GM23248 (cell line): ENCODE results near the gene RIPPLY2. TPM values are rescaled to one million over a fixed set of nuclear protein-coding genes. Genes with fewer than 3 reads are reported as not detected.

ENCODE experiments used
- DNase-seq: peaks from one replicate; pipeline ENCODE4 v3.0.0-alpha.2; 2015
- H2AFZ ChIP-seq: fragments of 200-600 bp; sonication (generic); 2 replicates; pipeline ENCODE4 v1.6.1; 2016; ENCODE audit warnings: antibody characterized with exemption
- H3F3A ChIP-seq: fragments of 200-600 bp; sonication (generic); 2 replicates; pipeline ENCODE4 v1.6.1; 2016; ENCODE audit warnings: mild to moderate bottlenecking, antibody characterized with exemption, mixed run types; ENCODE audit not compliant: insufficient read depth
- H3K27ac ChIP-seq: fragments of 200-600 bp; sonication (generic); 2 replicates; pipeline ENCODE4 v1.5.1; 2016; ENCODE audit warnings: mild to moderate bottlenecking
- H3K27me3 ChIP-seq: fragments of 200-600 bp; sonication (generic); replicated peaks from 2 replicates; pipeline ENCODE4 v1.6.1; 2016; ENCODE audit warnings: mild to moderate bottlenecking; ENCODE audit not compliant: insufficient read depth
- H3K36me3 ChIP-seq: fragments of 200-600 bp; sonication (generic); 2 replicates; pipeline ENCODE4 v1.6.1; 2016; ENCODE audit warnings: low read depth, mild to moderate bottlenecking
- H3K4me1 ChIP-seq: fragments of 200-600 bp; sonication (generic); 2 replicates; pipeline ENCODE4 v1.6.1; 2016; ENCODE audit warnings: mild to moderate bottlenecking; ENCODE audit not compliant: insufficient read depth
- H3K4me2 ChIP-seq: fragments of 200-600 bp; sonication (generic); one replicate; pipeline ENCODE4 v1.6.1; 2016; ENCODE audit warnings: mild to moderate bottlenecking; ENCODE audit not compliant: unreplicated experiment
- H3K4me3 ChIP-seq: fragments of 200-600 bp; sonication (generic); 2 replicates; pipeline ENCODE4 v1.5.1; 2016; ENCODE audit warnings: mild to moderate bottlenecking
- H3K79me2 ChIP-seq: fragments of 200-600 bp; sonication (generic); 2 replicates; pipeline ENCODE4 v1.6.1; 2016; ENCODE audit warnings: mild to moderate bottlenecking; ENCODE audit not compliant: insufficient read depth
- H3K9ac ChIP-seq: fragments of 200-600 bp; sonication (generic); 2 replicates; pipeline ENCODE4 v1.6.1; 2016; ENCODE audit warnings: mild to moderate bottlenecking
- H3K9me2 ChIP-seq: fragments of 200-600 bp; sonication (generic); 2 replicates; pipeline ENCODE4 v1.6.1; 2016; ENCODE audit warnings: mixed run types, mild to moderate bottlenecking, moderate library complexity; ENCODE audit not compliant: insufficient read depth
- H3K9me3 ChIP-seq: fragments of 200-600 bp; sonication (generic); one replicate; pipeline ENCODE4 v1.6.1; 2017; ENCODE audit warnings: low read depth
- H4K20me1 ChIP-seq: fragments of 200-600 bp; sonication (generic); 2 replicates; pipeline ENCODE4 v1.6.0; 2016; ENCODE audit not compliant: insufficient read depth
- EZH2 ChIP-seq: fragments of 200-600 bp; sonication (generic); IDR thresholded peaks from 2 replicates; pipeline ENCODE4 v1.6.1; 2018; ENCODE audit warnings: antibody characterized with exemption, mild to moderate bottlenecking; ENCODE audit not compliant: insufficient read depth, poor library complexity, severe bottlenecking
- EZH2phosphoT487 ChIP-seq: fragments of 200-600 bp; sonication (generic); IDR thresholded peaks from 2 replicates; pipeline ENCODE4 v1.6.1; 2018; ENCODE audit warnings: antibody characterized with exemption, moderate library complexity, mild to moderate bottlenecking, low read depth; ENCODE audit not compliant: insufficient read depth
- WGBS, 2 experiments: methylation state at CpG; one replicate each; pipeline ENCODE4 v1.1.6; 2015 to 2017; ENCODE audit warnings: low lambda C conversion rate in 2 of 2, low coverage in 1 of 2; ENCODE audit errors: missing lambda C conversion rate in 2 of 2; 5-methylcytosine and 5-hydroxymethylcytosine counted together
- in situ Hi-C: fragments of 300-500 bp; cut with MboI; formaldehyde crosslinking; loops from 2 replicates; pipeline ENCODE4 v1.15.0; 2020
- polyA plus RNA-seq: library from polyadenylated mRNA; unstranded; fragments of >200 nt; fragmentation: Nextera tagmentation; extraction: Ambion mirVana; gene quantifications from 2 replicates; pipeline ENCODE4 v1.2.1, GENCODE V29; 2016
- total RNA-seq: library from RNA; depleted of rRNA; stranded (reverse); fragments of >200 nt; shearing (Covaris generic); gene quantifications from 2 replicates; pipeline ENCODE4 v1.2.3, GENCODE V29; 2014

The RIPPLY2 gene
- total and polyA plus RNA-seq, 2 experiments from 2014 or later = not detected

- Histone ChIP-seq H3K27me3 (no peaks in the 10 kb centered on the region), H3K4me2 (no peak overlapping the region), H3K4me1 (peaks cover 20% of the 10 kb centered on the region), H3K27ac (no peak overlapping the region), H2AFZ (no peak overlapping the region), H3K9me2 (no peaks in the 10 kb centered on the region), H3K79me2 (peaks cover 21% of the 10 kb centered on the region; the same call in 1 of the 2 replicates), H3K9ac (no peak overlapping the region), H3F3A (peaks cover 29% of the 10 kb centered on the region), H3K9me3 (no peaks in the 10 kb centered on the region), H4K20me1 (no peaks in the 10 kb centered on the region), H3K36me3 (no peaks in the 10 kb centered on the region), H3K4me3 (no peak overlapping the region)
- in situ Hi-C loops = loop anchor here (10.0 kb wide), 1 partner anchor 334 kb away; no protein-coding TSS in a partner anchor
- TF ChIP-seq EZH2 = no peak
- no peak for DNase-seq
- 79 to 93% methylated on average over 1 to 4 of the region's 4 CpGs for WGBS, 2 experiments
Observed at GRCh38 chr6:83870649-83871048, 17.5 kb downstream of the RIPPLY2 start.

- H3K79me2 ChIP-seq = peaks cover 26% of the 10 kb centered on the region; the same call in 1 of the 2 replicates
- H3K36me3 ChIP-seq = no peaks in the 10 kb centered on the region
- TF ChIP-seq EZH2 = no peak
- no peaks in the 10 kb centered on the region for H3K9me2 ChIP-seq
- no peak overlapping the region for H3K4me3 ChIP-seq
- peaks cover 18% of the 10 kb centered on the region for H3F3A ChIP-seq
- in situ Hi-C loops = loop anchor here (10.0 kb wide), 1 partner anchor 332 kb away; no protein-coding TSS in a partner anchor
- no peaks in the 10 kb centered on the region for H3K9me3 ChIP-seq
- H3K27ac ChIP-seq = no peak overlapping the region
- no peak overlapping the region for H3K4me2 ChIP-seq
- peaks cover 19% of the 10 kb centered on the region for H3K4me1 ChIP-seq
- no peaks in the 10 kb centered on the region for H4K20me1 ChIP-seq
- no peak for DNase-seq
- H3K27me3 ChIP-seq = no peaks in the 10 kb centered on the region
- H2AFZ ChIP-seq = no peak overlapping the region
- H3K9ac ChIP-seq = no peak overlapping the region
- WGBS, 2 experiments = 94 to 100% methylated on average over 3 of the region's 3 CpGs
Observed at GRCh38 chr6:83872386-83873118, 19.4 kb downstream of the RIPPLY2 start.

GRCh38 chr6:83873869-83874268, 20.7 kb downstream of the RIPPLY2 start:
- H3K4me3 ChIP-seq = no peak overlapping the region
- TF ChIP-seq EZH2 = no peak
- TF ChIP-seq EZH2phosphoT487 = no peak
- peaks cover 4% of the 10 kb centered on the region; the same call in 1 of the 2 replicates for H4K20me1 ChIP-seq
- H3F3A ChIP-seq = peaks cover 6% of the 10 kb centered on the region
- in situ Hi-C loops = loop anchor here (10.0 kb wide), 1 partner anchor 331 kb away; no protein-coding TSS in a partner anchor
- no peak for DNase-seq
- no peak overlapping the region for H3K9ac ChIP-seq
- no peaks in the 10 kb centered on the region for H3K27me3 ChIP-seq
- H3K27ac ChIP-seq = no peak overlapping the region
- H3K79me2 ChIP-seq = peaks cover 27% of the 10 kb centered on the region; the same call in 1 of the 2 replicates
- H3K4me2 ChIP-seq = no peak overlapping the region
- H3K36me3 ChIP-seq = no peaks in the 10 kb centered on the region
- no peaks in the 10 kb centered on the region for H3K9me3 ChIP-seq
- H2AFZ ChIP-seq = no peak overlapping the region
- H3K9me2 ChIP-seq = no peaks in the 10 kb centered on the region
- peaks cover 7% of the 10 kb centered on the region for H3K4me1 ChIP-seq

- TF ChIP-seq EZH2phosphoT487 (no peak), EZH2 (no peak)
- H3K9ac ChIP-seq = no peak overlapping the region
- H3K27me3 ChIP-seq = no peaks in the 10 kb centered on the region
- 97 to 98% methylated on average over 6 of the region's 6 CpGs for WGBS, 2 experiments
- in situ Hi-C loops = loop anchor here (10.0 to 25.0 kb wide), 4 partner anchors 329 to 1461 kb away; partner anchors contain the start of gene TBX18
- H3K27ac ChIP-seq = no peak overlapping the region
- H3F3A ChIP-seq = no peaks in the 10 kb centered on the region
- peaks cover 4% of the 10 kb centered on the region; the same call in 1 of the 2 replicates for H3K4me1 ChIP-seq
- no peaks in the 10 kb centered on the region for H3K9me3 ChIP-seq
- H3K9me2 ChIP-seq = no peaks in the 10 kb centered on the region
- H3K4me2 ChIP-seq = no peak overlapping the region
- H3K4me3 ChIP-seq = no peak overlapping the region
- DNase-seq = no peak
- peaks cover 4% of the 10 kb centered on the region; the same call in 1 of the 2 replicates for H4K20me1 ChIP-seq
- H2AFZ ChIP-seq = no peak overlapping the region
- no peaks in the 10 kb centered on the region for H3K36me3 ChIP-seq
- H3K79me2 ChIP-seq = peaks cover 36% of the 10 kb centered on the region
Observed at GRCh38 chr6:83875843-83876242, 22.7 kb downstream of the RIPPLY2 start.
